ENCODE data around the gene ZGRF1. TPM values are rescaled to one million over a fixed set of nuclear protein-coding genes. Genes with fewer than 3 reads are reported as not detected.

ZGRF1 gene
- total and polyA plus RNA-seq, 3 experiments from 2014 or later = 0.92 to 26.9 (median 22.9) TPM

GRCh38 chr4:112515198-112516065 lies 121.3 kb downstream of the ZGRF1 start:
- DNase-seq = peak in 4 of 5 donors; percentile 11 to 59 (median 36)
- Mint-ChIP-seq H3K9me3 (peaks cover 9 to 29% (median 20%) of the 10 kb centered on the region in 5 donors), H3K36me3 (peaks cover 0 to 2% (median 0%) of the 10 kb centered on the region in 3 donors), H3K4me1 (peaks cover 46 to 63% (median 63%) of the 10 kb centered on the region in 3 donors), H3K27me3 (peaks cover 83 to 97% of the 10 kb centered on the region in 2 donors), H3K27ac (peak overlapping the region in 3 of 8 donors; percentile 51 to 88 (median 84)), H3K4me3 (peak overlapping the region; percentile 85 to 96 (median 88))
- Histone ChIP-seq H3K27me3 (ENCODE audit: insufficient read depth, low read length, poor library complexity, severe bottlenecking) (peaks cover 89% of the 10 kb centered on the region), H3K4me1 (ENCODE audit: insufficient read depth, low read length) (peaks cover 40% of the 10 kb centered on the region), H3K36me3 (ENCODE audit: insufficient read depth, low read length) (no peaks in the 10 kb centered on the region), H3K9me3 (ENCODE audit: low read length) (no peaks in the 10 kb centered on the region), H3K4me3 (ENCODE audit: low read length) (peak overlapping the region; percentile 66), H3K27ac (ENCODE audit: low read depth, low read length) (no peak overlapping the region)
- POLR2A ChIA-PET = no interaction called here
- CTCF ChIA-PET = no interaction called here

GRCh38 chr4:112514647-112515197 lies 122.0 kb downstream of the ZGRF1 start:
- H3K27me3 Mint-ChIP-seq = peaks cover 81 to 95% of the 10 kb centered on the region in 2 donors
- Histone ChIP-seq H3K27ac (ENCODE audit: low read depth, low read length) (no peak overlapping the region), H3K4me3 (ENCODE audit: low read length) (no peak overlapping the region), H3K36me3 (ENCODE audit: insufficient read depth, low read length) (no peaks in the 10 kb centered on the region), H3K27me3 (ENCODE audit: insufficient read depth, low read length, poor library complexity, severe bottlenecking) (peaks cover 89% of the 10 kb centered on the region), H3K4me1 (ENCODE audit: insufficient read depth, low read length) (peaks cover 42% of the 10 kb centered on the region), H3K9me3 (ENCODE audit: low read length) (no peaks in the 10 kb centered on the region)
- peaks cover 0 to 2% (median 0%) of the 10 kb centered on the region in 3 donors for H3K36me3 Mint-ChIP-seq
- ChIA-PET CTCF (no interaction called here), POLR2A (no interaction called here)
- peak overlapping the region in 2 of 8 donors; percentile 1 to 64 for H3K27ac Mint-ChIP-seq
- peak overlapping the region; percentile 77 to 96 (median 88) for H3K4me3 Mint-ChIP-seq
- H3K4me1 Mint-ChIP-seq = peaks cover 50 to 65% (median 64%) of the 10 kb centered on the region in 3 donors
- peaks cover 9 to 23% (median 17%) of the 10 kb centered on the region in 5 donors for H3K9me3 Mint-ChIP-seq
- DNase-seq = no peak

DNA sequence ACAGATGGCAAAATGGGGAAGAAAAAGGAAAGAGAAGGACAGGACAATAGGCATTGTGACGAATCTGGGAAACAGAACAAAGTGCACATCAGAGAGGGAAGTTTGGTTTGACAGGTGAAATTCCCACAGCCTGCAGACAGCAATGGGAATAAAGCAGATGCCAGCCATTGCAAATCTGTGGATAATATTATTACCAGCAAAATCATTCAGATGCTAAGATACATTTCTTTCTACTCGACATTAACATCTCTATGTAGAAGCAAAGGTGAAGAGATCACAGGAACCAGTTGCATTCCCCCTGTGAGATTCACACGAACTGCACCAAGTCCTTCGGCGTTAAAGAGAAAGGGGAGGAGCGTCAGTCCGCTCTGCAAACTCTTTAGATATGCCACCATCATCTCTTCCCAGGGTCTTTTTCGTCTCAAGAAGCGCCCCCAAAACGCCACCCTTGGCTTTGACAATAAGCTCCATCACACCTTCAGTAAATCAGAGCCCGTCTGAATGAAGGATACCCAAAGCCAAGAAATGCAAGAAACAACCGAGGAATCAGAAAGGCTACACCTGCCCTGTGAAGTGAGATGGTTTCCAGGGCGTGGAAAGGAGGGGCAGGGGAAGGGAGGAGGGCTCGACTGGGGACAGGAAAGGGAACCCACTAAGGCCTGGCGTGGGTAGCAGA lies 122.6 kb downstream of the ZGRF1 start:
- H3K27ac ChIP-seq (ENCODE audit: low read depth, low read length) = no peak overlapping the region
- DNase-seq = no peak
- no peaks in the 10 kb centered on the region for H3K36me3 ChIP-seq (ENCODE audit: insufficient read depth, low read length)
- H3K27me3 ChIP-seq (ENCODE audit: insufficient read depth, low read length, poor library complexity, severe bottlenecking) = peaks cover 89% of the 10 kb centered on the region
- ChIA-PET CTCF (no interaction called here), POLR2A (no interaction called here)
- H3K4me1 Mint-ChIP-seq = peaks cover 56 to 71% (median 70%) of the 10 kb centered on the region in 3 donors
- peaks cover 0 to 2% (median 0%) of the 10 kb centered on the region in 3 donors for H3K36me3 Mint-ChIP-seq
- peak overlapping the region; percentile 68 to 96 (median 77) for H3K4me3 Mint-ChIP-seq
- peaks cover 48% of the 10 kb centered on the region for H3K4me1 ChIP-seq (ENCODE audit: insufficient read depth, low read length)
- H3K27ac Mint-ChIP-seq = peak overlapping the region in 2 of 8 donors; percentile 1 to 64
- H3K9me3 ChIP-seq (ENCODE audit: low read length) = no peaks in the 10 kb centered on the region
- peaks cover 82 to 95% of the 10 kb centered on the region in 2 donors for H3K27me3 Mint-ChIP-seq
- no peak overlapping the region for H3K4me3 ChIP-seq (ENCODE audit: low read length)
- peaks cover 5 to 22% (median 14%) of the 10 kb centered on the region in 5 donors for H3K9me3 Mint-ChIP-seq

GRCh38 chr4:112511803-112512118 lies 124.9 kb downstream of the ZGRF1 start:
- Histone ChIP-seq H3K4me3 (ENCODE audit: low read length) (no peak overlapping the region), H3K27ac (ENCODE audit: low read depth, low read length) (no peak overlapping the region), H3K4me1 (ENCODE audit: insufficient read depth, low read length) (peaks cover 33% of the 10 kb centered on the region), H3K27me3 (ENCODE audit: insufficient read depth, low read length, poor library complexity, severe bottlenecking) (peaks cover 82% of the 10 kb centered on the region), H3K36me3 (ENCODE audit: insufficient read depth, low read length) (no peaks in the 10 kb centered on the region), H3K9me3 (ENCODE audit: low read length) (no peaks in the 10 kb centered on the region)
- no peak for DNase-seq
- Mint-ChIP-seq H3K9me3 (peaks cover 5 to 22% (median 14%) of the 10 kb centered on the region in 5 donors), H3K27ac (no peak overlapping the region), H3K27me3 (peaks cover 73 to 93% of the 10 kb centered on the region in 2 donors), H3K4me3 (peak overlapping the region in 3 of 7 donors; percentile 3 to 20 (median 8)), H3K4me1 (peaks cover 46 to 62% (median 60%) of the 10 kb centered on the region in 3 donors), H3K36me3 (peaks cover 0 to 2% (median 0%) of the 10 kb centered on the region in 3 donors)
- ChIA-PET POLR2A (no interaction called here), CTCF (interaction anchor here (1.0 to 8.5 kb wide), 2 partner anchors 11 to 183 kb away, joined by 3 to 55 read pairs; no protein-coding TSS in a partner anchor)

DNA sequence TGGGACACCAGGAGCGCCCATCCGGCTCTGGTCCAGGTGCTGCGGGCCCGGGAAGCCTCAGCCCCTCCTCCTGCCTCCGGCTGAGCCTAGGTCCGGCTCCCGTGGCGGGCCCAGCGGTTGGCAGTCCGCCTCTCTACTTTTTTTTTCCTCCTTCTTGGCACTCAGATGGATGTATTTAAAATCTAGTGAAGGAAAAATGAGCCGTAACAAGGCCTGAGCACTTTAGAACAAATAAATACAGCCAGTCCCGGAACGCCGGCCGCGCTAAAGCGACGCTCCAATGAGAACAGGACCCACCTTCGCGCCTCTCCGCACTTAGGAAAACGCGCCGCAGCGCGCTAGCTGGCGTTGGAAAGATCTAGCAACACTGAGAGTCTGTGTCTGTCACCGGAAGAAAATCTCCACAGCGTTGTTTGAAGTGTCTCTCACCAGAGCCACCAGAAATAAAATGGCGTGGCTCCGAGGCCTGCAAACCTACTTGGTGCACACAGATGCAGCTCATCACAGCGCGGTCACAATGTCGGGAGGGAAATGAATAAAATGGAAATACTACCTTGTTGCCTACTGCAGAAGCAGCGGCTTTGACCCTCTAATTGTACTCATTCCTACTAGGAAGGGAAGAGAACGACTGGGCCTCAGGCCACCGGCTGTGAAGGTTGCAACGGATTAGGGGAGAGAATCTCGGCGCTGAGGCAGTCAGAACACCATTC lies 125.5 kb downstream of the ZGRF1 start:
- H3K4me3 Mint-ChIP-seq = peak overlapping the region in 6 of 7 donors; percentile 4 to 59 (median 40)
- no peaks in the 10 kb centered on the region for H3K9me3 ChIP-seq (ENCODE audit: low read length)
- peaks cover 0 to 2% (median 0%) of the 10 kb centered on the region in 3 donors for H3K36me3 Mint-ChIP-seq
- H3K27ac ChIP-seq (ENCODE audit: low read depth, low read length) = no peak overlapping the region
- no peak for DNase-seq
- ChIA-PET CTCF (interaction anchor here (1.0 to 8.5 kb wide), 2 partner anchors 12 to 183 kb away, joined by 3 to 55 read pairs; no protein-coding TSS in a partner anchor), POLR2A (no interaction called here)
- H3K4me1 Mint-ChIP-seq = peaks cover 43 to 58% (median 57%) of the 10 kb centered on the region in 3 donors
- H3K27me3 ChIP-seq (ENCODE audit: insufficient read depth, low read length, poor library complexity, severe bottlenecking) = peaks cover 76% of the 10 kb centered on the region
- H3K4me1 ChIP-seq (ENCODE audit: insufficient read depth, low read length) = peaks cover 31% of the 10 kb centered on the region
- H3K27me3 Mint-ChIP-seq = peaks cover 75 to 91% of the 10 kb centered on the region in 2 donors
- peaks cover 5 to 22% (median 14%) of the 10 kb centered on the region in 5 donors for H3K9me3 Mint-ChIP-seq
- H3K4me3 ChIP-seq (ENCODE audit: low read length) = no peak overlapping the region
- H3K27ac Mint-ChIP-seq = peak overlapping the region in 1 of 8 donors; percentile 54
- no peaks in the 10 kb centered on the region for H3K36me3 ChIP-seq (ENCODE audit: insufficient read depth, low read length)

- peak overlapping the region; percentile 12 to 70 (median 53) for H3K4me3 Mint-ChIP-seq
- ChIA-PET CTCF (interaction anchor here (8.5 kb wide), 1 partner anchor 13 kb away, joined by 55 read pairs; no protein-coding TSS in a partner anchor), POLR2A (no interaction called here)
- DNase-seq = no peak
- H3K9me3 ChIP-seq (ENCODE audit: low read length) = no peaks in the 10 kb centered on the region
- H3K36me3 ChIP-seq (ENCODE audit: insufficient read depth, low read length) = no peaks in the 10 kb centered on the region
- peaks cover 71 to 89% of the 10 kb centered on the region in 2 donors for H3K27me3 Mint-ChIP-seq
- no peak overlapping the region for H3K27ac ChIP-seq (ENCODE audit: low read depth, low read length)
- no peak overlapping the region for H3K4me3 ChIP-seq (ENCODE audit: low read length)
- H3K9me3 Mint-ChIP-seq = peaks cover 5 to 22% (median 14%) of the 10 kb centered on the region in 5 donors
- H3K27ac Mint-ChIP-seq = peak overlapping the region in 1 of 8 donors; percentile 40
- H3K36me3 Mint-ChIP-seq = peaks cover 0 to 2% (median 0%) of the 10 kb centered on the region in 3 donors
- peaks cover 74% of the 10 kb centered on the region for H3K27me3 ChIP-seq (ENCODE audit: insufficient read depth, low read length, poor library complexity, severe bottlenecking)
- H3K4me1 Mint-ChIP-seq = peaks cover 39 to 50% (median 50%) of the 10 kb centered on the region in 3 donors
- peaks cover 31% of the 10 kb centered on the region for H3K4me1 ChIP-seq (ENCODE audit: insufficient read depth, low read length)
These were observed 126.2 kb downstream of the ZGRF1 start for GRCh38 chr4:112510291-112511092.

All from CD8-positive, alpha-beta memory T cell (primary cell).